Endothelial cell of umbilical vein (primary cell): ENCODE measurements around the gene TPP1.

Experiments
- MAX ChIP-seq: IDR thresholded peaks from 2 replicates; pipeline ENCODE4 v1.6.1; 2011; ENCODE audit not compliant: insufficient read depth, insufficient read length
- POLR2AphosphoS5 ChIP-seq: IDR thresholded peaks from 2 replicates; pipeline ENCODE4 v1.6.1; 2012; ENCODE audit warnings: low read depth, mild to moderate bottlenecking, control low read depth, low read length, moderate library complexity; ENCODE audit not compliant: insufficient read depth
- TF ChIP-seq, protein P1 (sequence below), 2 donors: IDR thresholded peaks; 1 replicate in 1 of 2; 2 replicates in 1 of 2; pipeline ENCODE4 v1.5.1; 2011; ENCODE audit warnings: low read length in 2 of 2, mild to moderate bottlenecking in 2 of 2, moderate library complexity in 2 of 2, control low read depth in 1 of 2, inconsistent platforms in 1 of 2, low read depth in 1 of 2; ENCODE audit not compliant: insufficient read depth in 1 of 2; ENCODE audit errors: extremely low read depth in 1 of 2

DNA sequence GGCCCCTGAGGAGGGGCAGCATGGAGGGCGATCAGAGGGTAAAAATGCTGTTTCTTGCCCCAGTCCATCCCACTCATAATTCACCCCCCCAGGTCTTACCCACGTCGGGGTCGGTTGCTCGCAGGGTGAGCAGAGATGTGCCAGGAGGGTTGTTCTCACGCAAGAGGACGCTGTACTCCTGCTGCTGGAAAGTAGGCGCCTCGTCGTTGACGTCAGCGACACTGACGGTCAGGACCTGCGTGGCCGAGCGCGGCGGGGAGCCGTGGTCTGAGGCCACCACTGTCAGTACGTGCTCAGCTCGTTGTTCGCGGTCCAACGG is 10.3 kb upstream of the TPP1 start:
- TF ChIP-seq POLR2AphosphoS5 (no peak), MAX (no peak)
- TF ChIP-seq, protein P1, sequence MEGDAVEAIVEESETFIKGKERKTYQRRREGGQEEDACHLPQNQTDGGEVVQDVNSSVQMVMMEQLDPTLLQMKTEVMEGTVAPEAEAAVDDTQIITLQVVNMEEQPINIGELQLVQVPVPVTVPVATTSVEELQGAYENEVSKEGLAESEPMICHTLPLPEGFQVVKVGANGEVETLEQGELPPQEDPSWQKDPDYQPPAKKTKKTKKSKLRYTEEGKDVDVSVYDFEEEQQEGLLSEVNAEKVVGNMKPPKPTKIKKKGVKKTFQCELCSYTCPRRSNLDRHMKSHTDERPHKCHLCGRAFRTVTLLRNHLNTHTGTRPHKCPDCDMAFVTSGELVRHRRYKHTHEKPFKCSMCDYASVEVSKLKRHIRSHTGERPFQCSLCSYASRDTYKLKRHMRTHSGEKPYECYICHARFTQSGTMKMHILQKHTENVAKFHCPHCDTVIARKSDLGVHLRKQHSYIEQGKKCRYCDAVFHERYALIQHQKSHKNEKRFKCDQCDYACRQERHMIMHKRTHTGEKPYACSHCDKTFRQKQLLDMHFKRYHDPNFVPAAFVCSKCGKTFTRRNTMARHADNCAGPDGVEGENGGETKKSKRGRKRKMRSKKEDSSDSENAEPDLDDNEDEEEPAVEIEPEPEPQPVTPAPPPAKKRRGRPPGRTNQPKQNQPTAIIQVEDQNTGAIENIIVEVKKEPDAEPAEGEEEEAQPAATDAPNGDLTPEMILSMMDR (IDR thresholded peaks at IDR 0.05; ENCODE audit: extremely low read depth in 1 of 2, insufficient read depth in 1 of 2, low read depth in 1 of 2, low read length in 2 of 2) = no peak
